Measurements from ENCODE around the gene S100A2. TPM values are rescaled to one million over a fixed set of nuclear protein-coding genes. Genes with fewer than 3 reads are reported as not detected.
"Not testable (repeated sequence)": the region's sequence is repeated elsewhere in the genome, so short reads cannot be mapped to it uniquely, and the experiment has no call there.

S100A2 gene
- total RNA-seq, 4 donors from 2014 or later, result 1.3 to 6.5 TPM; not detected in 2

DNA sequence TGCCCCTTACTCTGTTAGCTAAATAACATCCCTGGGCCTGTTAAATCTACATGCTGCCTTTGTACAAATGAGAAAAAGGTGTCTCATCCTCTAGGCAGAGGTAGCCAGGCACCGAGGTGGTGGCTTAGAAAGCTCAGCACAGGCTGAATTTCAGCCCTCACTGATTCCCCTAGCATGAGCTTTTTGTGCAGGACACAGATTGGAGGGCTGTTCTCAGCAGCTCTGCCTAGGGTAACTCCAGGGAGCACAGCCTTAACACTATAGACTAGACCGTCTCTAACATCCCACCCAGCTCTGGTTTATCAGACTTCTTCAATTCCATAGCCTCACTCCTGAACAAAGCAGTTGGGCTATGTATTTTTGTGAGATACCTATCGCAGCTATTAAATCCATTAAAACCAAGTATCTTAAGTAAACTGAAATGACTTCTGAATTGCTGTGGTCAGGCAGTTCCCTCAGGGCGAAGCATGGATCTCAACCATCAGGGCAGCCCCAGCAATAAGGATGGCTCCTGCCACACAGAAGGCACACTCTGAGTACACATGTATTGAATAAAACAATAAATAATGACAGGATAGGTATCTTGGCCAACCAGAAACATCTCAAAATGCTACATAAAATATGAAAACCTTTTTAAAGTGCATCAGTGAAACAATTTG lies 44.7 kb downstream of the S100A2 start:
- ATAC-seq (ENCODE audit: low FRiP score), result no peak
- TF ChIP-seq, protein P1, sequence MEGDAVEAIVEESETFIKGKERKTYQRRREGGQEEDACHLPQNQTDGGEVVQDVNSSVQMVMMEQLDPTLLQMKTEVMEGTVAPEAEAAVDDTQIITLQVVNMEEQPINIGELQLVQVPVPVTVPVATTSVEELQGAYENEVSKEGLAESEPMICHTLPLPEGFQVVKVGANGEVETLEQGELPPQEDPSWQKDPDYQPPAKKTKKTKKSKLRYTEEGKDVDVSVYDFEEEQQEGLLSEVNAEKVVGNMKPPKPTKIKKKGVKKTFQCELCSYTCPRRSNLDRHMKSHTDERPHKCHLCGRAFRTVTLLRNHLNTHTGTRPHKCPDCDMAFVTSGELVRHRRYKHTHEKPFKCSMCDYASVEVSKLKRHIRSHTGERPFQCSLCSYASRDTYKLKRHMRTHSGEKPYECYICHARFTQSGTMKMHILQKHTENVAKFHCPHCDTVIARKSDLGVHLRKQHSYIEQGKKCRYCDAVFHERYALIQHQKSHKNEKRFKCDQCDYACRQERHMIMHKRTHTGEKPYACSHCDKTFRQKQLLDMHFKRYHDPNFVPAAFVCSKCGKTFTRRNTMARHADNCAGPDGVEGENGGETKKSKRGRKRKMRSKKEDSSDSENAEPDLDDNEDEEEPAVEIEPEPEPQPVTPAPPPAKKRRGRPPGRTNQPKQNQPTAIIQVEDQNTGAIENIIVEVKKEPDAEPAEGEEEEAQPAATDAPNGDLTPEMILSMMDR (IDR thresholded peaks at IDR 0.05), result no peak
- no peak for DNase-seq (ENCODE audit: low spot score)

DNA sequence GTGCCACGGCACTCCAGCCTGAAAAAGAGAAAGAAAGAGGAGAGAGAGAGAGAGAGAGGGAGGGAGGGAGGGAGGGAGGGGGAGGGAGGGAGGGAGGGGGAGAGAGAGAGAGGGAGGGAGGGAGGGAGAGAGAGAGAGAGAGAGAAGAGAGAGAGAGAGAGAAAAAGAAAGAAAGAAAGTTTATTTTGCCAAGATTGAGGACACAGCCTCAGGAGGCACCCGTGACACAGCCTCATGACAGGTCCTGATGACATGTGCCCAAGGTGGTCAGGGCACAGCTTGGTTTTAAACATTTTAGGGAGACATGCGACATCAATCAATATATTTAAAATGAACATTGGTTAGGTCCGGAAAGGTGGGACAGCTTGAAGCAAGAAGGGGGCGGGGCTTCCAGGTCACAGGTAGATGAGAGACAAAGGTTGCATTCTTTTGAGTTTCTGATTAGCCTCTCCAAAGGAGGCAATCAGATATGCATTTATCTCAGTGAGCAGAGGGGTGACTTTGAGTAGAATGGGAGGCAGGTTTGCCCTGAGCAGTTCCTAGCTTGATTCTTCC lies 45.4 kb downstream of the S100A2 start:
- not testable (repeated sequence) for DNase-seq (ENCODE audit: low spot score); ATAC-seq (ENCODE audit: low FRiP score)

DNA sequence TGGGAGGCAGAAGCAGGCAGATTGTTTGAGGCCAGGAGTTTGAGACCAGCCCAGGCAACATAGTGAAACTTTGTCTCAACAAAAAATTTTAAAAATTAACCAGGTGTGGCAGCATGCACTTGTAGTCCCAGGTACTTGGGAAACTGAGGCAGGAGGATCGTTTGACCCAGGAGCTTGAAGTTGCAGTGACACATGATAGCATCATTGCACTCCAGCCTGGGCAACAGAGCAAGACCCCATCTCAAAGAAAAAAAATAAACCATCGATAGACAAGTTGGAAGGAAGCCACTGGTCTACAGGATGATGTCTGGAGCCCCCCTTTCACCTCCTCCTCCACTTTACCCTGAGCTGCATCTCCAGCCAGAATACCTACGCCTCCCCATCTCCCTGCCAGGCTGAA lies 46.4 kb downstream of the S100A2 start:
- TF ChIP-seq, protein P1 (IDR thresholded peaks at IDR 0.05), result no peak
- DNase-seq (ENCODE audit: low spot score) (no peak), ATAC-seq (ENCODE audit: low FRiP score) (no peak)

DNA sequence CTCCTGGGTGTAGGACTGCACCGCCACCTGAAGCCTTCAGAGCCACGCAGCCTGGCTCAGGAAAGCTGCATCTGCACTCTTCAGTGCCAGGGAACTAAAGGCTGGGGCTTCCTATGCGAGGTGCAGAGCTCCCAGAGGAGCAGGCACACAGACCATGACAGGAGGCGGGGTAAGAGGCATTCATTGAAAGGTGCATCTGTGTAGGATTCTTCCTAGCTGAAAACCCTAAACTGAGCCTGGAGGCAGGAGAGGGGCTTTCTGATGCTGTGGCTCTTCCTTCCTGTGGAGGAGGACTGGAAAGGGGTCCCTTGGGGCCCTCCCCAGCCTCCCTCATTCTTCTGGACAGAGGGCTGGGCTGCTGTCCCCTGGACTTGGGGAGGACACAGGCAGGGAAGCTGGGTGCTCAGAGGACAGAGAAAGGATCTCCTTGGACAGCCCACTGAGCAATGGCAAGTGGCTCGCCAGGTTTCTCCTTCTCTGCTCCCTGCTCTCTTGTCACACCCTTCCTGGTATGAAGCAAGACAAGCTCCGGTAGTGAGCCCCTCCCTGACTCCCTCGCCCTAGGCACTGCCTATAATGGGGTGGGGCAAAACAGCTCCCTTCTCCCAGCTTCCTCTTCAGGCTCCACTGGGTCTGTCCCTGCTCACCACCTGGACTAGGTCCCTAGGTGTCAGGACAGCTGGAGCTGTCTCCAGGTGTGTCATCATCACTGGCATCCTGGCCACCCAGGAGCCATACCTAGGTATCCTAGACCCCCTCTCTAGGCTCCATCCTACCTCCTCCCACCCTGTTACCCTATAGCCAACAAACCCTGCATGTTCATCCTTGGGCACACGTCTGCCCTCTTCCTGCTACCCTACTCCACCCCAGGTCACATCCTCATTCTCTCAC lies 49.9 kb downstream of the S100A2 start:
- TF ChIP-seq, protein P1 (IDR thresholded peaks at IDR 0.05), result no peak
- DNase-seq (ENCODE audit: low spot score), result no peak
- no peak for ATAC-seq (ENCODE audit: low FRiP score)

DNA sequence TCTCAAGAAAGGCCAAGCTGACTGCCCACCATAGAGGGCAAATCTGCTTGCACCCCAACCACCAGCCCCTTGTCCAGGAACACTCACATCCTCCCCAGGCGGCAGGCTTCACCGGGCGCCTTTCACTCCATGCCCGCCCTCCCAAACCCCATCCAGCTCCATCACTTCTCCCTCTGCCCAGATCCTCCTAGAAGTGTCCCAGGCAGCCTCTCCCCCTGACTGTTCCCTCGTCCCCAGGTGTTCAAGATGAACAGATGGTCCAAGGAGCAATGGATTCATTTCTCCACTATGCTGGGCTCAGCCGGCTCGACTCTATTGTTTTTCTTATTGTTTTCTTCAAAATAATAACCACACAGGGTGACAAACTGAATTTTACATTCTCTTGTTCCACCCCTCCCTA lies 52.0 kb downstream of the S100A2 start:
- DNase-seq (ENCODE audit: low spot score) (no peak), ATAC-seq (ENCODE audit: low FRiP score) (no peak)
- TF ChIP-seq, protein P1 (IDR thresholded peaks at IDR 0.05), result no peak

DNA sequence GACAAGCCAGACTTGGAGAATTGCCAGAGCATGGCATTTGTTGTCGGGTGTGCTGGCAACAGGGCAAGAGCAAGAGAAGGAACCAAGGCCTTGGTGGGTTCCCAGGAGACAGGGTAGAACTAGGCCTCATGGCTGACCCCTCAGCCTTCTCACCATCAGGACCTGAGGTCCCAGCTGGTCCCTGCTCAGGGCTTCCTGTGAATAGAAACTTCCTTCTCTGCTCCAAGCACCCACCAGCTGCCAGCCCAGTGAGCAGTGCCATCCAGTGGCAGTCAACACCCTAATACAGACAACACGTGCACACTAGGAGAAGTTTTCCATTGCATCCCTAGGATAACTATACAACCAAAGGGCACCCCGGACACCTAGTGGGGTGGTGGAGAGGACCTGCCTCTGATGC lies 52.6 kb downstream of the S100A2 start:
- TF ChIP-seq, protein P1 (IDR thresholded peaks at IDR 0.05), result no peak
- DNase-seq (ENCODE audit: low spot score) (no peak), ATAC-seq (ENCODE audit: low FRiP score) (no peak)

Other genes starting within 250 kb of the S100A2 start
- gene PGLYRP4, start 217.0 kb downstream of the S100A2 start, total RNA-seq, result not detected
- 1,000 to 10,000 TPM in 1 of 4 donors, 100 to 1,000 TPM in 3; 436 to 2,200 (median 573) TPM for gene S100A9, start 208.0 kb downstream of the S100A2 start, total RNA-seq
- 10 to 100 TPM in 2 of 4 donors, 1 to 10 TPM in 2; 4.2 to 59.0 (median 9.6) TPM for gene S100A12, start 190.2 kb downstream of the S100A2 start, total RNA-seq
- 100 to 1,000 TPM in 1 of 4 donors, 10 to 100 TPM in 3; 50.4 to 402 (median 59.6) TPM for gene S100A8, start 174.8 kb downstream of the S100A2 start, total RNA-seq
- not detected for gene S100A7A, start 149.3 kb downstream of the S100A2 start, total RNA-seq
- not detected for gene S100A7, start 105.2 kb downstream of the S100A2 start, total RNA-seq
- gene S100A6, start 29.9 kb downstream of the S100A2 start, total RNA-seq, result 100 to 1,000 TPM; 315 to 566 (median 427) TPM
- not detected for gene S100A5, start 24.9 kb downstream of the S100A2 start, total RNA-seq
- gene S100A4, start 20.0 kb downstream of the S100A2 start, total RNA-seq, result 100 to 1,000 TPM; 323 to 723 (median 337) TPM
- 1 to 10 TPM in 3 of 4 donors, not detected in 1; 1.7 to 3.2 (median 2.7) TPM for gene S100A3, start 16.6 kb downstream of the S100A2 start, total RNA-seq
- gene S100A16, start 47.3 kb upstream of the S100A2 start, total RNA-seq, result 100 to 1,000 TPM in 3 of 4 donors, 10 to 100 TPM in 1; 84.5 to 225 (median 127) TPM
- 1 to 10 TPM in 2 of 4 donors, under 1 TPM in 1, not detected in 1; 0.50 to 1.9 (median 1.3) TPM for gene S100A14, start 50.5 kb upstream of the S100A2 start, total RNA-seq
- 100 to 1,000 TPM; 118 to 192 (median 176) TPM for gene S100A13, start 61.7 kb upstream of the S100A2 start, total RNA-seq
- gene S100A1, start 62.6 kb upstream of the S100A2 start, total RNA-seq, result 10 to 100 TPM in 3 of 4 donors, 1 to 10 TPM in 1; 6.0 to 36.5 (median 23.7) TPM
- 10 to 100 TPM; 31.4 to 63.5 (median 53.7) TPM for gene CHTOP, start 68.2 kb upstream of the S100A2 start, total RNA-seq
- gene SNAPIN, start 92.9 kb upstream of the S100A2 start, total RNA-seq, result 10 to 100 TPM; 40.2 to 62.2 (median 54.8) TPM
- gene ILF2, start 105.1 kb upstream of the S100A2 start, total RNA-seq, result 100 to 1,000 TPM in 3 of 4 donors, 10 to 100 TPM in 1; 80.2 to 201 (median 122) TPM
- 100 to 1,000 TPM in 3 of 4 donors, 10 to 100 TPM in 1; 87.3 to 203 (median 120) TPM for gene NPR1, start 112.8 kb upstream of the S100A2 start, total RNA-seq
- gene INTS3, start 162.2 kb upstream of the S100A2 start, total RNA-seq, result 10 to 100 TPM; 28.6 to 65.3 (median 34.8) TPM
- gene SLC27A3, start 209.6 kb upstream of the S100A2 start, total RNA-seq, result 10 to 100 TPM; 29.4 to 65.4 (median 40.5) TPM